SK-N-MC (cell line): Measurements from ENCODE around the gene CNPY1.

Source experiments
- EZH2 ChIP-seq: fragments of 200-600 bp; sonication (generic); IDR thresholded peaks from one replicate; pipeline ENCODE4 v1.6.1; 2017; ENCODE audit warnings: antibody characterized with exemption
- POLR2AphosphoS5 ChIP-seq: IDR thresholded peaks from 2 replicates; pipeline ENCODE4 v1.6.1; 2012; ENCODE audit warnings: mild to moderate bottlenecking, low read depth, low read length, borderline replicate concordance

- TF ChIP-seq POLR2AphosphoS5 (no peak), EZH2 (no peak)
These were observed 29.9 kb downstream of the CNPY1 start for GRCh38 chr7:155516466-155516865.
